IPS-11a (cell line): ENCODE measurements around the gene DCN.

Experiments used
- H3K4me3 ChIP-seq: one replicate; pipeline ENCODE4 v1.5.1; 2013; ENCODE audit warnings: low read depth, low read length, control low read depth

The DCN gene

GRCh38 chr12:91188778-91189177 lies 6.2 kb upstream of the DCN start:
- H3K4me3 ChIP-seq: no peak overlapping the region

GRCh38 chr12:91186156-91186555 lies 3.5 kb upstream of the DCN start:
- no peak overlapping the region for H3K4me3 ChIP-seq

GRCh38 chr12:91185421-91185820 lies 2.8 kb upstream of the DCN start:
- no peak overlapping the region for H3K4me3 ChIP-seq

- no peak overlapping the region for H3K4me3 ChIP-seq
Observed at GRCh38 chr12:91183551-91183950, 934 bp upstream of the DCN start.

GRCh38 chr12:91180582-91181395 lies 1.8 kb downstream of the DCN start:
- no peak overlapping the region for H3K4me3 ChIP-seq

- no peak overlapping the region for H3K4me3 ChIP-seq
Observed at GRCh38 chr12:91179966-91180561, 2.6 kb downstream of the DCN start.

GRCh38 chr12:91179315-91179714 lies 3.3 kb downstream of the DCN start:
- no peak overlapping the region for H3K4me3 ChIP-seq

- no peak overlapping the region for H3K4me3 ChIP-seq
Observed at GRCh38 chr12:91178781-91179180, 3.8 kb downstream of the DCN start.

GRCh38 chr12:91178139-91178561 lies 4.5 kb downstream of the DCN start:
- no peak overlapping the region for H3K4me3 ChIP-seq

- no peak overlapping the region for H3K4me3 ChIP-seq
Observed at GRCh38 chr12:91177381-91177780, 5.2 kb downstream of the DCN start.

- H3K4me3 ChIP-seq: no peak overlapping the region
Observed at GRCh38 chr12:91176915-91177314, 5.7 kb downstream of the DCN start.

- no peak overlapping the region for H3K4me3 ChIP-seq
Observed at GRCh38 chr12:91176358-91176757, 6.3 kb downstream of the DCN start.

- no peak overlapping the region for H3K4me3 ChIP-seq
Observed at GRCh38 chr12:91173124-91173523, 9.5 kb downstream of the DCN start.

GRCh38 chr12:91172096-91172495 lies 10.5 kb downstream of the DCN start:
- no peak overlapping the region for H3K4me3 ChIP-seq

- no peak overlapping the region for H3K4me3 ChIP-seq
Observed at GRCh38 chr12:91171476-91171875, 11.1 kb downstream of the DCN start.

- H3K4me3 ChIP-seq: no peak overlapping the region
Observed at GRCh38 chr12:91163116-91163515, 19.5 kb downstream of the DCN start.

- H3K4me3 ChIP-seq: no peak overlapping the region
Observed at GRCh38 chr12:91161009-91161408, 21.6 kb downstream of the DCN start.

- no peak overlapping the region for H3K4me3 ChIP-seq
Observed at GRCh38 chr12:91155990-91156389, 26.6 kb downstream of the DCN start.

- H3K4me3 ChIP-seq: no peak overlapping the region
Observed at GRCh38 chr12:91154131-91154530, 28.5 kb downstream of the DCN start.

- H3K4me3 ChIP-seq: no peak overlapping the region
Observed at GRCh38 chr12:91144053-91144452, 38.6 kb downstream of the DCN start.

- no peak overlapping the region for H3K4me3 ChIP-seq
Observed at GRCh38 chr12:91143206-91143605, 39.4 kb downstream of the DCN start.

GRCh38 chr12:91142221-91142631 lies 40.4 kb downstream of the DCN start:
- H3K4me3 ChIP-seq: no peak overlapping the region
